Measurements from ENCODE around the gene KLF6. TPM values are rescaled to one million over a fixed set of nuclear protein-coding genes. Genes with fewer than 3 reads are reported as not detected.
A peak's percentile ranks its signal among the peaks of the same experiment; 100 is the strongest.

The KLF6 gene
- total and polyA plus RNA-seq, 2 donors (not counting 1 experiment from before 2014, with no cell fraction given) = 175 to 921 TPM

DNA sequence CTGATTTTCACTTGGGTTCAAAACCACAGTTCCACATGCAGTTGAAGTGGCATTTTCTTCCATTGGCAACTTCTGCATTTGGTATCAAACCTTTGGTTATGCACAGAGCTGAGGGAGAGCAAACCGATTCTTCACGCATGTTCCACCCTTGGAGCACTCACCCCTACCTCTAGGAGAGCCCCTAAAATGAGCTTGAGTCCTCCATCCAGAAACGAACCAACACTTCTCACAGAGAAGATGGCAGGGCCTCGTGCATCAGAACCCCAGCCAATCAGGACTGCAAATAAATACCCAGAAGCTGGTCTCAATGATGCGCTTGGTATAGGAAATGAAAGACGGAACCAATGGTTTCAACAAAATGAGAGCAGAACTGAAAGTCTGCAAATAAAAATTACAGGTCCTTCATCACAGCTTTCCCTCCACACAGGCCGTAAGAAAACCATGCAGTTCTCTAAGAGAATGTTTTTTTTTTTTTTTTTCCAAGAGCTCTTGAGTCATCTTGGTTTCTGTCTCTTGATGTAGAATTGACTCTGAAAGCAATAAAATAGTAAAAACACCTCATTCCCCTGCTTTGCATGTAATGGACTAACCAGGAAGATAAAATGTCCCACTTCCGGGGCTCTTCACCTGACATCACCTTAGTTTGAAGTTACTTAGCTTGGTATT lies 23.9 kb downstream of the KLF6 start:
- Histone ChIP-seq H4K20me1 (ENCODE audit: control insufficient read depth, insufficient read depth, low read length, poor library complexity, severe bottlenecking) (no peaks in the 10 kb centered on the region), H3K4me1 (ENCODE audit: control insufficient read depth in 2 of 2, insufficient read depth in 2 of 2, low read length in 2 of 2) (peaks cover 66 to 77% of the 10 kb centered on the region in 2 donors), H3K4me3 (ENCODE audit: control extremely low read depth in 1 of 5, extremely low read depth in 1 of 5, insufficient read depth in 1 of 5, low read depth in 2 of 5, low read length in 4 of 5) (peak overlapping the region in 1 of 5 experiments; percentile 25), H3K36me3 (replicated peaks in 1 of 2; ENCODE audit: control extremely low read depth in 1 of 2, control insufficient read depth in 1 of 2, extremely low read depth in 1 of 2, insufficient read depth in 2 of 2, low read length in 1 of 2) (no peaks in the 10 kb centered on the region), H3K4me2 (replicated peaks; ENCODE audit: low read depth, low read length, poor library complexity, severe bottlenecking) (peak overlapping the region; percentile 51), H2AFZ (ENCODE audit: insufficient read depth, low read depth, low read length, poor library complexity, severe bottlenecking) (peak overlapping the region; percentile 65), H3K27me3 (replicated peaks in 1 of 4; ENCODE audit: control extremely low read depth in 1 of 4, control insufficient read depth in 3 of 4, insufficient read depth in 4 of 4, low read length in 3 of 4) (no peaks in the 10 kb centered on the region), H3K9me3 (ENCODE audit: control extremely low read depth in 1 of 3, control insufficient read depth in 2 of 3, insufficient read depth in 1 of 3, low read length in 2 of 3) (peaks cover 0 to 30% (median 10%) of the 10 kb centered on the region in 3 donors), H3K79me2 (ENCODE audit: control insufficient read depth, insufficient read depth, low read length) (peaks cover 5% of the 10 kb centered on the region), H3K27ac (ENCODE audit: low read length in 2 of 2) (peak overlapping the region; percentile 79 to 82), H3K9ac (ENCODE audit: low read length) (no peak overlapping the region)
- H3K27me3 Mint-ChIP-seq = no peaks in the 10 kb centered on the region
- H3K4me1 Mint-ChIP-seq = peaks cover 84% of the 10 kb centered on the region
- H3K27ac Mint-ChIP-seq = peak overlapping the region; percentile 94
- peaks cover 1% of the 10 kb centered on the region for H3K9me3 Mint-ChIP-seq (ENCODE audit: insufficient read depth)
- POLR2A ChIA-PET = interaction anchor here (0.5 to 2.3 kb wide), 6 partner anchors 21 to 284 kb away, joined by 3 to 22 read pairs (median 6); partner anchors contain the start of gene KLF6
- 61% methylated on average over 3 of the region's 8 CpGs for WGBS (ENCODE audit: insufficient coverage)
- peak overlapping the region; percentile 64 for H3K4me3 Mint-ChIP-seq
- peak; percentile 87 for DNase-seq
- peak; percentile 75 for ATAC-seq (ENCODE audit: low read depth)
- TF ChIP-seq, protein P1, sequence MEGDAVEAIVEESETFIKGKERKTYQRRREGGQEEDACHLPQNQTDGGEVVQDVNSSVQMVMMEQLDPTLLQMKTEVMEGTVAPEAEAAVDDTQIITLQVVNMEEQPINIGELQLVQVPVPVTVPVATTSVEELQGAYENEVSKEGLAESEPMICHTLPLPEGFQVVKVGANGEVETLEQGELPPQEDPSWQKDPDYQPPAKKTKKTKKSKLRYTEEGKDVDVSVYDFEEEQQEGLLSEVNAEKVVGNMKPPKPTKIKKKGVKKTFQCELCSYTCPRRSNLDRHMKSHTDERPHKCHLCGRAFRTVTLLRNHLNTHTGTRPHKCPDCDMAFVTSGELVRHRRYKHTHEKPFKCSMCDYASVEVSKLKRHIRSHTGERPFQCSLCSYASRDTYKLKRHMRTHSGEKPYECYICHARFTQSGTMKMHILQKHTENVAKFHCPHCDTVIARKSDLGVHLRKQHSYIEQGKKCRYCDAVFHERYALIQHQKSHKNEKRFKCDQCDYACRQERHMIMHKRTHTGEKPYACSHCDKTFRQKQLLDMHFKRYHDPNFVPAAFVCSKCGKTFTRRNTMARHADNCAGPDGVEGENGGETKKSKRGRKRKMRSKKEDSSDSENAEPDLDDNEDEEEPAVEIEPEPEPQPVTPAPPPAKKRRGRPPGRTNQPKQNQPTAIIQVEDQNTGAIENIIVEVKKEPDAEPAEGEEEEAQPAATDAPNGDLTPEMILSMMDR (IDR thresholded peaks at IDR 0.05) = no peak
- TF ChIP-seq EZH2 (IDR thresholded peaks at IDR 0.05; ENCODE audit: borderline replicate concordance, insufficient read depth, low read depth, low read length, poor library complexity, severe bottlenecking) = no peak
- intact Hi-C loops (cut with micrococcal nuclease) = loop anchor here (1.0 to 5.0 kb wide), 7 partner anchors 14 to 366 kb away; no protein-coding TSS in a partner anchor
- CTCF ChIA-PET = interaction anchor here (0.6 to 1.8 kb wide), 9 partner anchors 12 to 896 kb away, joined by 3 to 10 read pairs (median 4); partner anchors contain the start of gene KLF6

DNA sequence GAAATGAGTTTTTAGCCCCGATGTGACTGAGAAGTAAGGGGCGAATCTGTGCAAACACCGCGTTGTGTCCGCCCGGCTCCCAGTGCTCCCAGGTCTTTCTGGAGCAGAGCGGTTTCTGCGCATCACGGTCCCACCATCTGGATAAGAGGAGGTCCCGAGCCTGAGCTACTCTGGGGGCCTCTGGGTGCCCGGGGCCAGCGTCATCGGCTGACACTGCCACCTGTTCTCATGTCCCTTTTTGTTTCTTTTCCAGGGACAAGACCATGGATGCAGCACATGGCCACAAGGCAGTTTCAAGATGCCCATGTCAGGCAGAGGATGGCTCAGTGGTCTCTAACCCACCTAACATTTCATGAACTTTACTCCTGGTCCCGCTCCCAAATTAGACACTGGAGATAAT lies 24.9 kb downstream of the KLF6 start:
- Histone ChIP-seq H3K27me3 (replicated peaks in 1 of 4; ENCODE audit: control extremely low read depth in 1 of 4, control insufficient read depth in 3 of 4, insufficient read depth in 4 of 4, low read length in 3 of 4) (no peaks in the 10 kb centered on the region), H3K36me3 (replicated peaks in 1 of 2; ENCODE audit: control extremely low read depth in 1 of 2, control insufficient read depth in 1 of 2, extremely low read depth in 1 of 2, insufficient read depth in 2 of 2, low read length in 1 of 2) (no peaks in the 10 kb centered on the region), H3K4me2 (replicated peaks; ENCODE audit: low read depth, low read length, poor library complexity, severe bottlenecking) (peak overlapping the region; percentile 51), H3K9ac (ENCODE audit: low read length) (no peak overlapping the region), H3K9me3 (ENCODE audit: control extremely low read depth in 1 of 3, control insufficient read depth in 2 of 3, insufficient read depth in 1 of 3, low read length in 2 of 3) (peaks cover 0 to 30% (median 10%) of the 10 kb centered on the region in 3 donors), H4K20me1 (ENCODE audit: control insufficient read depth, insufficient read depth, low read length, poor library complexity, severe bottlenecking) (no peaks in the 10 kb centered on the region), H3K79me2 (ENCODE audit: control insufficient read depth, insufficient read depth, low read length) (peaks cover 5% of the 10 kb centered on the region), H3K4me3 (ENCODE audit: control extremely low read depth in 1 of 5, extremely low read depth in 1 of 5, insufficient read depth in 1 of 5, low read depth in 2 of 5, low read length in 4 of 5) (peak overlapping the region in 1 of 5 experiments; percentile 13), H3K4me1 (ENCODE audit: control insufficient read depth in 2 of 2, insufficient read depth in 2 of 2, low read length in 2 of 2) (peaks cover 63 to 70% of the 10 kb centered on the region in 2 donors), H2AFZ (ENCODE audit: insufficient read depth, low read depth, low read length, poor library complexity, severe bottlenecking) (no peak overlapping the region), H3K27ac (ENCODE audit: low read length in 2 of 2) (no peak overlapping the region)
- intact Hi-C loops (cut with micrococcal nuclease) = loop anchor here (2.0 to 5.0 kb wide), 3 partner anchors 15 to 367 kb away; no protein-coding TSS in a partner anchor
- CTCF ChIA-PET = no interaction called here
- Mint-ChIP-seq H3K4me3 (no peak overlapping the region), H3K9me3 (ENCODE audit: insufficient read depth) (peaks cover 1% of the 10 kb centered on the region), H3K27ac (peak overlapping the region; percentile 94), H3K4me1 (peaks cover 73% of the 10 kb centered on the region), H3K27me3 (no peaks in the 10 kb centered on the region)
- over 99% methylated on average over 13 of the region's 14 CpGs for WGBS (ENCODE audit: insufficient coverage)
- no peak for TF ChIP-seq EZH2 (IDR thresholded peaks at IDR 0.05; ENCODE audit: borderline replicate concordance, insufficient read depth, low read depth, low read length, poor library complexity, severe bottlenecking)
- TF ChIP-seq, protein P1 (IDR thresholded peaks at IDR 0.05) = no peak
- ATAC-seq (ENCODE audit: low read depth) (no peak), DNase-seq (no peak)
- POLR2A ChIA-PET = interaction anchor here (0.6 to 2.3 kb wide), 2 partner anchors 16 to 25 kb away, joined by 3 to 22 read pairs; partner anchors contain the start of gene KLF6
